CD4-positive, alpha-beta memory T cell (primary cell): Measurements from ENCODE around the gene VASP. TPM values are rescaled to one million over a fixed set of nuclear protein-coding genes. Genes with fewer than 3 reads are reported as not detected.
A peak's percentile ranks its signal among the peaks of the same experiment; 100 is the strongest.

ENCODE experiments used
- CTCF ChIA-PET: fragments of 350-600 bp; sonication (Branson Sonifier 250); formaldehyde crosslinking; loops from one replicate; lab custom pipeline; 2021; ENCODE audit warnings: inconsistent platforms; ENCODE audit not compliant: partially characterized antibody; lab: Charles Lee
- POLR2A ChIA-PET: fragments of 350-600 bp; sonication (Branson Sonifier 250); formaldehyde crosslinking; loops from one replicate; lab custom pipeline; 2021; ENCODE audit not compliant: partially characterized antibody; lab: Charles Lee
- DNase-seq, 5 donors: peaks; one replicate each; pipeline versions ENCODE4 v3.0.0 to v3.0.0-alpha.2; 2020 to 2022; ENCODE audit warnings: mixed read lengths in 1 of 5
- H3K27ac ChIP-seq: one replicate; pipeline ENCODE4 v1.7.0; 2013; ENCODE audit warnings: low read depth, low read length
- H3K27me3 ChIP-seq: 2 replicates; pipeline ENCODE4 v1.7.0; 2013; ENCODE audit warnings: mild to moderate bottlenecking, low read length, moderate library complexity; ENCODE audit not compliant: insufficient read depth
- H3K36me3 ChIP-seq: 2 replicates; pipeline ENCODE4 v1.7.0; 2013; ENCODE audit warnings: mild to moderate bottlenecking, low read length, moderate library complexity; ENCODE audit not compliant: insufficient read depth
- H3K4me1 ChIP-seq: 2 replicates; pipeline ENCODE4 v1.7.0; 2013; ENCODE audit warnings: mild to moderate bottlenecking, low read length, moderate library complexity; ENCODE audit not compliant: insufficient read depth
- H3K4me3 ChIP-seq, 2 donors: one replicate each; pipeline ENCODE4 v1.7.0; 2013; ENCODE audit warnings: low read length in 2 of 2, mild to moderate bottlenecking in 1 of 2
- H3K9me3 ChIP-seq, 2 donors: one replicate each; pipeline ENCODE4 v1.7.0; 2013; ENCODE audit warnings: low read length in 2 of 2, control low read depth in 1 of 2; ENCODE audit not compliant: control insufficient read depth in 1 of 2
- H3K27ac Mint-ChIP-seq, 7 donors: one replicate each; pipeline ENCODE4 v1.8.0; 2020 to 2021; ENCODE audit warnings: mixed read lengths in 7 of 7, mild to moderate bottlenecking in 6 of 7, inconsistent platforms in 3 of 7, moderate library complexity in 3 of 7
- H3K27me3 Mint-ChIP-seq, 2 donors: one replicate each; pipeline ENCODE4 v1.8.0; 2020 to 2021; ENCODE audit warnings: mixed read lengths in 2 of 2
- H3K36me3 Mint-ChIP-seq, 2 donors: one replicate each; pipeline ENCODE4 v1.8.0; 2020 to 2021; ENCODE audit warnings: mixed read lengths in 2 of 2, inconsistent platforms in 1 of 2, mild to moderate bottlenecking in 1 of 2
- H3K4me1 Mint-ChIP-seq, 4 donors: one replicate each; pipeline ENCODE4 v1.8.0; 2020 to 2021; ENCODE audit warnings: mixed read lengths in 4 of 4, mild to moderate bottlenecking in 1 of 4
- H3K4me3 Mint-ChIP-seq, 8 donors: one replicate each; pipeline ENCODE4 v1.8.0; 2020 to 2021; ENCODE audit warnings: mixed read lengths in 8 of 8, mild to moderate bottlenecking in 7 of 8, moderate library complexity in 6 of 8, inconsistent platforms in 3 of 8
- H3K9me3 Mint-ChIP-seq, 8 donors: one replicate each; pipeline ENCODE4 v1.8.0; 2020 to 2021; ENCODE audit warnings: mixed read lengths in 8 of 8, mild to moderate bottlenecking in 5 of 8, inconsistent platforms in 3 of 8, moderate library complexity in 1 of 8
- intact Hi-C: fragments of 100-400 bp; cut with micrococcal nuclease; formaldehyde crosslinking; loops from one replicate; pipeline ENCODE4 v1.15.1; 2023
- polyA plus RNA-seq, 2 donors: library from polyadenylated mRNA; unstranded; fragments of 300-500 nt; fragmentation: Illumina TruSeq; gene quantifications; one replicate each; pipeline ENCODE4 v1.2.3, GENCODE V29; 2021
- total RNA-seq, 2 experiments: library from RNA; stranded (reverse); gene quantifications; one replicate each; pipeline ENCODE4 v1.2.3, GENCODE V29; 2021

The VASP gene
- total and polyA plus RNA-seq, 4 experiments from 2014 or later: 49.1 to 92.8 (median 71.6) TPM

- ChIA-PET CTCF (no interaction called here), POLR2A (no interaction called here)
- no peaks in the 10 kb centered on the region for H3K4me1 ChIP-seq
- no peaks in the 10 kb centered on the region for H3K27me3 ChIP-seq
- Mint-ChIP-seq H3K27me3 (no peaks in the 10 kb centered on the region), H3K27ac (no peak overlapping the region), H3K4me3 (no peak overlapping the region), H3K9me3 (peaks cover 0 to 4% (median under 1%) of the 10 kb centered on the region in 8 donors), H3K36me3 (no peaks in the 10 kb centered on the region), H3K4me1 (peaks cover 0 to 6% (median 3%) of the 10 kb centered on the region in 4 donors)
- no peak overlapping the region for H3K27ac ChIP-seq
- no peak for DNase-seq
- no peaks in the 10 kb centered on the region for H3K36me3 ChIP-seq
- intact Hi-C loops: no loop called here
- no peak overlapping the region for H3K4me3 ChIP-seq
- no peaks in the 10 kb centered on the region for H3K9me3 ChIP-seq
Measured at GRCh38 chr19:45539459-45539858, 32.2 kb downstream of the VASP start.

- ChIA-PET POLR2A (no interaction called here), CTCF (interaction anchor here (1.7 kb wide), 1 partner anchor 16 kb away, joined by 7 read pairs; no protein-coding TSS in a partner anchor)
- Mint-ChIP-seq H3K4me1 (peaks cover 0 to 6% (median 3%) of the 10 kb centered on the region in 4 donors), H3K4me3 (no peak overlapping the region), H3K27me3 (no peaks in the 10 kb centered on the region), H3K9me3 (peaks cover 0 to 4% (median under 1%) of the 10 kb centered on the region in 8 donors), H3K27ac (no peak overlapping the region), H3K36me3 (no peaks in the 10 kb centered on the region)
- intact Hi-C loops: no loop called here
- H3K27ac ChIP-seq: no peak overlapping the region
- H3K4me3 ChIP-seq: no peak overlapping the region
- no peaks in the 10 kb centered on the region for H3K4me1 ChIP-seq
- no peaks in the 10 kb centered on the region for H3K27me3 ChIP-seq
- H3K9me3 ChIP-seq: no peaks in the 10 kb centered on the region
- H3K36me3 ChIP-seq: no peaks in the 10 kb centered on the region
- DNase-seq: no peak
Measured at GRCh38 chr19:45542234-45542668, 35.0 kb downstream of the VASP start.

GRCh38 chr19:45547211-45547770 is 40.0 kb downstream of the VASP start:
- CTCF ChIA-PET: interaction anchor here (1.1 kb wide), 1 partner anchor 11 kb away, joined by 3 read pairs; no protein-coding TSS in a partner anchor
- no peak overlapping the region for H3K27ac Mint-ChIP-seq
- no peaks in the 10 kb centered on the region for H3K9me3 Mint-ChIP-seq
- H3K27ac ChIP-seq: no peak overlapping the region
- H3K4me3 Mint-ChIP-seq: no peak overlapping the region
- H3K27me3 Mint-ChIP-seq: no peaks in the 10 kb centered on the region
- H3K4me1 ChIP-seq: no peaks in the 10 kb centered on the region
- H3K9me3 ChIP-seq: no peaks in the 10 kb centered on the region
- peaks cover 0 to 6% (median 3%) of the 10 kb centered on the region in 4 donors for H3K4me1 Mint-ChIP-seq
- no peaks in the 10 kb centered on the region for H3K27me3 ChIP-seq
- peaks cover 4 to 6% of the 10 kb centered on the region in 2 donors for H3K36me3 Mint-ChIP-seq
- H3K4me3 ChIP-seq: no peak overlapping the region
- intact Hi-C loops: no loop called here
- no peak for DNase-seq
- POLR2A ChIA-PET: no interaction called here
- no peaks in the 10 kb centered on the region for H3K36me3 ChIP-seq

GRCh38 chr19:45547965-45548609 is 40.8 kb downstream of the VASP start:
- Mint-ChIP-seq H3K27me3 (no peaks in the 10 kb centered on the region), H3K4me1 (peaks cover 0 to 6% (median 3%) of the 10 kb centered on the region in 4 donors), H3K9me3 (no peaks in the 10 kb centered on the region), H3K4me3 (no peak overlapping the region), H3K36me3 (peaks cover 4 to 9% of the 10 kb centered on the region in 2 donors), H3K27ac (no peak overlapping the region)
- ChIA-PET CTCF (no interaction called here), POLR2A (no interaction called here)
- Histone ChIP-seq H3K27ac (no peak overlapping the region), H3K4me3 (no peak overlapping the region), H3K4me1 (no peaks in the 10 kb centered on the region), H3K9me3 (no peaks in the 10 kb centered on the region), H3K27me3 (no peaks in the 10 kb centered on the region), H3K36me3 (no peaks in the 10 kb centered on the region)
- no peak for DNase-seq
- intact Hi-C loops: no loop called here

- DNase-seq: no peak
- Mint-ChIP-seq H3K27ac (no peak overlapping the region), H3K9me3 (no peaks in the 10 kb centered on the region), H3K4me3 (no peak overlapping the region), H3K4me1 (peaks cover 3 to 15% (median 4%) of the 10 kb centered on the region in 4 donors), H3K36me3 (peaks cover 5 to 11% of the 10 kb centered on the region in 2 donors), H3K27me3 (no peaks in the 10 kb centered on the region)
- intact Hi-C loops: no loop called here
- no peaks in the 10 kb centered on the region for H3K9me3 ChIP-seq
- ChIA-PET POLR2A (no interaction called here), CTCF (interaction anchor here (1.4 kb wide), 1 partner anchor 48 kb away, joined by 3 read pairs; no protein-coding TSS in a partner anchor)
- H3K4me3 ChIP-seq: no peak overlapping the region
- H3K4me1 ChIP-seq: peaks cover 7% of the 10 kb centered on the region
- no peaks in the 10 kb centered on the region for H3K27me3 ChIP-seq
- H3K27ac ChIP-seq: no peak overlapping the region
- no peaks in the 10 kb centered on the region for H3K36me3 ChIP-seq
Measured at GRCh38 chr19:45553464-45553863, 46.2 kb downstream of the VASP start.

GRCh38 chr19:45554481-45554880 is 47.2 kb downstream of the VASP start:
- H3K27ac Mint-ChIP-seq: peak overlapping the region in 1 of 7 donors; percentile 31
- no peak overlapping the region for H3K4me3 Mint-ChIP-seq
- H3K36me3 ChIP-seq: no peaks in the 10 kb centered on the region
- ChIA-PET POLR2A (no interaction called here), CTCF (interaction anchor here (0.9 kb wide), 1 partner anchor 29 kb away, joined by 3 read pairs; no protein-coding TSS in a partner anchor)
- H3K4me1 Mint-ChIP-seq: peaks cover 3 to 17% (median 5%) of the 10 kb centered on the region in 4 donors
- peaks cover 13% of the 10 kb centered on the region for H3K4me1 ChIP-seq
- no peaks in the 10 kb centered on the region for H3K9me3 ChIP-seq
- H3K27ac ChIP-seq: no peak overlapping the region
- intact Hi-C loops: no loop called here
- H3K9me3 Mint-ChIP-seq: no peaks in the 10 kb centered on the region
- H3K27me3 ChIP-seq: no peaks in the 10 kb centered on the region
- H3K4me3 ChIP-seq: no peak overlapping the region
- peaks cover 5 to 11% of the 10 kb centered on the region in 2 donors for H3K36me3 Mint-ChIP-seq
- no peak for DNase-seq
- H3K27me3 Mint-ChIP-seq: no peaks in the 10 kb centered on the region

- intact Hi-C loops: no loop called here
- H3K27ac Mint-ChIP-seq: no peak overlapping the region
- peaks cover 13% of the 10 kb centered on the region for H3K4me1 ChIP-seq
- no peak overlapping the region for H3K4me3 ChIP-seq
- H3K27ac ChIP-seq: no peak overlapping the region
- ChIA-PET POLR2A (no interaction called here), CTCF (interaction anchor here (0.8 kb wide), 1 partner anchor 56 kb away, joined by 3 read pairs; no protein-coding TSS in a partner anchor)
- no peaks in the 10 kb centered on the region for H3K9me3 ChIP-seq
- H3K9me3 Mint-ChIP-seq: no peaks in the 10 kb centered on the region
- peaks cover 2 to 6% of the 10 kb centered on the region in 2 donors for H3K36me3 Mint-ChIP-seq
- H3K36me3 ChIP-seq: no peaks in the 10 kb centered on the region
- H3K27me3 ChIP-seq: no peaks in the 10 kb centered on the region
- no peak for DNase-seq
- H3K4me1 Mint-ChIP-seq: peaks cover 3 to 24% (median 8%) of the 10 kb centered on the region in 4 donors
- no peak overlapping the region for H3K4me3 Mint-ChIP-seq
- H3K27me3 Mint-ChIP-seq: no peaks in the 10 kb centered on the region
Measured at GRCh38 chr19:45556835-45557234, 49.6 kb downstream of the VASP start.
